Activated T-cell treated with anti-CD3 and anti-CD28 coated beads, Interleukin-2, amount 50 U/mL, for 48 hours (primary cell): Measurements from ENCODE around the gene CIC.

Experiments used
- DNase-seq, 2 experiments: peaks; one replicate each; pipeline ENCODE4 v3.0.0-alpha.2; 2020

The CIC gene

DNA sequence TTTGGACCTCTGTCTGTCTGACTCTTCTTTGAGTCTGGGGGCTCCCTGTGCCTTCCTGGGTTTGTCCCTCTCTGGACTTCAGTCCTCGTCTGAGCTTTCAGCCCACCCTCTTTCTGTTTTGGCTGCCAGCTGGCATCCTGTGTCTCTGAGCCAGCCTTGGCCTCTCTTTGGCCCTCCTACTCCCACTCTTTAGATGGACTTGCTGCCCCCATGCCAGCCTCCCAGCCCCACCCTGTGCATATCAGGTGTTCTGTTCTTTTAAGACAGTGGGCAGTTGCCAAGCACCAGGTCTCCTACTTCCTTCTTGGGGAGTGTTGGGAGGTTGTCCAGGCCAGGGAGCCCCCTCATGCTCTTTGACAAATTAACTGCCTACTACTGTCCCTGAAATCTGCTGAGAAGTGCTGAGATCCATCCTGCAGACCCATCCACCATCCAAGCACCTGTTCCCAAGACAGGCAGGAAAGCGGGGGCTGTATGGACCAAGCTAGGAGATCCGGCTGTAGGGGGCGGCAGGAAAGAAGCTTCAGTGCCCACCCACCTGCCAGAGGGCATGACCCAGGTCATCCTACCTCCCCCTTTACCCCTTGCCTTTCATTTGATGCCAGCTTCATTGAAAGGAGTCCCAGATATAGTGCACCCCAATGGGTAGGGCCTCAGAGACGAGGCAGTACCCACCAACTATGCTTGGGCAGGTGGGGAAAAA is 9.6 kb downstream of the CIC start:
- no peak for DNase-seq

DNA sequence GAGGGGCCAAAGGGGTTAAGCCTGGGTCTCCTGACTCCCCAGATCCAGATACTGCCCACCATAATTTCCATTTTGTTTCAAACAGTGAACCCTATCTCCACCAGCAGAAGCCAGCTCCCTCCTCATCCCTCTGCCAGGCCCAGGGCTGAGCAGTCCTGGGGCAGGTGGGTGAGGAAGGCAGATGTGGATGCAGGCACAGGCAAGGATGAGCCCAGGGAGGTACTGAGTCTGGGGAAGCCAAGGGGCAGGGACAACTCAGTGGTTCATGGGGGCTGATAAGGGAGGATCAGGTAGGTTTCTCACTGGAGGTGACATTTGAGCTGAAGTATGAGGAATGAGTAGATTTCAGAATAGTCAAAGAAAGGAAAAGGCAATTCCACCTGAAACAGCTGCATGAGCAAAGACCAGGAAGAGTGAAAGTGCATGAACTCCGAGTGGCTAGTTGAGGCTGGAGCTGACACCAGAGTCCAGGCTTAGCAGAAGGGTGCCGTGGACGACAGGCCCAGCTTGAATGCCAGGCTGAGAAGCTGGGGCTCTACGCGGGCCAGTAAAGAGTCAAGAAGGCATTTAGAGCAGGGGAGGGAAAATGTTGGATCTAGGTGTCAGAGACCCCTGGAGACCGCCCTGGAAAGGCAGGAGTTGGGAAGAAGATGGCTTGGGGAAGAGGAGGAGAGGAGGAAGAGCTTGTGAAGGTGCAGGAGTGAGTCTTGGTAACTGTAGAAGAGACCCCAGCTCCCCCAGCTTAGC is 10.3 kb downstream of the CIC start:
- DNase-seq, result no peak

DNA sequence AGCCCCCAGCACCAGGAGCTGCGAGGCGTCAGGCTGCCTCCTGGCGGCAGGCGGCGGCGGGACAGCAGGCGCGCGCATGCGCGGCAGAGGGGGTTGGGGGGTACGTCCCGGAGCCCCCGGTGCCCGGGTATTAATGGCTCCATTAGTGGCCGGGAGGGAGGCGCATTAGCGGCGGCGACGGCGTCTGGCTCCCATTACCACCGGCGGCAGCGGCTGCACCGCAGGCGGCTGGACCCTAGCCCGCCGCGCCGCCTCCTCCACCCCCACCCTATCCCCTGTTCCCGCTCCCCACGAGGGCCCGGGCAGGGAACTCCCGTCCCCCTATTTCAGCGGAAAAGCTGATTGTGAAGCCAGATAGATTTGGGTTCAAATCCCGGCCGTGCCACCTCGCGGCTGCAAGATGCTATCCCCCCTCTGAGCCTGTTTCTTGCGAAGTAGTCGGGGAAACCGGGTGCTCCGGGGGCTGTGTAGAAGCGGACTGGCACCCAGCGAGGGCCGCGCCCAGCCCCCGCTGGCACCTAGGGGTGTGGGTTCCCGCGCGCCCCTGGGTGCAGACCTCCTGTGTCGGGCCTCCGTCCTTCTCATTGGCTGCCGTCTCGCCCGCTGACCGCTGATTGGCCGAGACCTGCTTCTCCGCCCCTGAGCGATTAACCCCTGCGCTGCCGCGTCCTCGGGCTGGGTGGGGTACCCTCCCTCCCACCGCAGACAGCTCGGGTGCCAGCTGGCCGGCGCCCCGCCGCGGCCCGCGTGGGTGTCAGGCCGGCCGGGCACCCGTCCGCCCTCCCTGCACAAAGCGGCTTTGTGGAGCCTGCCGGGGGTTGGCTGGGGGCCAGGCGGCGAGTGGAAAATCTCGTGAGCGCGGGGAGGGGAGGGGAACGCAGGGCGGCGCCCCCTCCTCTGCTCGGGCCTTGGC is 11.1 kb downstream of the CIC start:
- DNase-seq, result peak; percentile 92 to 93

DNA sequence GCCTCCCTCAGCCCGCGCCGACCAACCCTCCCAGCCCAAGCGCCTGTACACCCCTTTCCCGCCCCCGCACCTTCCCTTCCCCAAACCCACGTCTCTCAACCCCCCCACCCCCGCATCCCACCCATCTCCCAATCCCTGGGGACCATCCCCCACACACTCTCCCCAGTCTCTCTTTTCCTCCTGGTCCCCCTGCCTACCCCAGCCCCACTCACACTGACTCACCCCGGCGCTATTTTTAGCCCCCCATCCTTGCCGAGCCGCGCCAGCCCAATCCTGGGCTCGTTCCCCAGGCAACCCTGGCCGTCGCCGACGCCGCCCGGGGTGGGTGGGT is 11.7 kb downstream of the CIC start:
- peak in 1 of 2 experiments; percentile 48 for DNase-seq

DNA sequence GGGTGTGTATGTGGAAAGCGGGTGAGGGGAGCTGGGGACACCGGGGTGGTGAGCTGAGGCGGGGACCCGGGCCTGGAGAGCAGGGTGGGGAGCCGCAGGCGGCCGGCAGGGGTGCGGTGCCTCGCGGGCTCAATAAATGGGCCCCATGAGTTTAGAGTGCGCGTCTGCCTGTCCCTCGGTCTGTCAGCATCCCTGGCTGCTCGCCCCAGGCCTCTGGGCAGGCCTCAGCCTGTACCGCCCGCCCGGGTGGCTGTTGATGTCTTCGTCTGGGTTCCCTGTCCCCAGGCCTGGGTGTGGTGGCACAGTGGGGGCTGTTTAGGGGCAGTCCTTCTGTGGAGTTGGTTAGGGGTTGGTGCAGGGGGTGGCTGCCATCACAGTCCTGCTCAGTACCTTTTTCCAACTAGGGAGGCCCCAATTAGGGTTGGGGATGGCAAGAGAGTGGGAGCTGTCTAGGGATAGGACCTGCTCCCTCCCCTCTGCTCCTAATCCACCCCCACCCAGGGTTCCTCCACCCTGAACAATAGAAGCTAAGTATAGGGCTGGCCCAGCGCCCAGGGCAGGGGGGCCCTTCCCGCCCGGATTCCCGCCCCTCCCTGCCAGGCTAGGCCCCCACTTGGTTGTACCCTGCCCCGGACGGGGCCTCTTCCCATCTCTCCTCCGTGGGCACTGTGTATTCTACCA is 12.2 kb downstream of the CIC start:
- peak; percentile 57 to 63 for DNase-seq

DNA sequence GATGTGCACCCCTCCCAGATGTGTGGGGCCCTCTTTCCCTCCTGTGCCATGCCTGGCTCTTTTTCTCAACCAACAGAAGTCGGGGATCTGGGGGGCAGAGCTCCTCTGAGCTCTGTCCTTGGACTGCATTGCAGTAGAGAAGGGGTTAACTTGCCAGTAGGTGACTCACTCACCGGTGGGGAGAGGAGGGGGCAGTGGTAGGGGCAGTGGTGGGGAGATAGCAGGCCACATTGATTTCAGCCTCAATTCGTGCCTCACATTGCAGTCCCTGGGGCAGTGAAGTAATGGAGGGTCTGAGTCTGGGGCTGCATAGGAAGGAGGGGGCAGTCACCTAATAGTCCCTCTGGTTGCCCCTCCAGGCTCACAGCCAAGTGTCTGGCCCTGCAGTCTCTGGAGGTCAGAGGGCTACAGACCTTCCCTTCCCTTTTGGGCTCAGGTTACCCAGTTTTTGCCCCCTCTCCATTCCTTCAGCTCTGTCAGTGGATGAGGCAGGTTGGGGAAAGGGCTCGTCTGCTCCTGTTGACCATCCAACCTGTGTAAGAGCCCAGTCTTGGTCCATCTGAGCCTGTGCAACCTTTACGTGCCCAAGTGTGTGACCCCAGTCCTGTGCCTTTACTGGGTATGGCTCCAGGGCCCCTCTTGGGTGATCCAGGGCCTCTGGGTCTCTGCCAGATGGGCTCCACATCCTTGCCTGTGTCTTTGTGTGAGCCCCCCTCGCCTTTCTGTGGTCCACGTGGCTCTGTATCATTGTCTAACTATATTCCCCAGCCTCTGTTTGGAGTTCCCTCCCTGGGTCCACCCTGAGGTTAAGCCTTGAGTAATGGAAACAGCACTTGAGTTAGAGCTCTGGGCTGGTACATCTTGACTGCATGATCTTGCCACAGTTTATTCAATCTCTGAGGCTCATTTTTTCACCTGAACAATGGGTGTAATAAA is 13.0 kb downstream of the CIC start:
- peak in 1 of 2 experiments; percentile 43 for DNase-seq

DNA sequence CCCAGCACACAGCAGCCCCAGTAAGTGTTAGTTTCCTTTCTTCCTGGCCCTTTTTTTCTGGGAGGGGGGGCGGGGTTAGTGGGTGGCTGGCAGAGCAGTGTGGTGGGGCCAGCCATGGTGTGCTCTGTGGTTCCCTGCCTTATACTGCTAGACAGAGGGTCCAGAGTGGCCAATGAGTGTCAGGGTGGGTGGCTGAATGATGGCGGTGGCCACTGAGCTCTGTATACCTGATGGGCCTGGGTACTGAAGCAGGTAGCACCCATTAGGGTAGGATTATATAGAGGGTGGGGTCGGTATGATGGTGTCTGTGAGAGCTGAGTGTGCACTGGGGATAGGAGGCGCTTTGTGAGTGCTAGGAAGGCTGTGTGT is 13.8 kb downstream of the CIC start:
- no peak for DNase-seq

DNA sequence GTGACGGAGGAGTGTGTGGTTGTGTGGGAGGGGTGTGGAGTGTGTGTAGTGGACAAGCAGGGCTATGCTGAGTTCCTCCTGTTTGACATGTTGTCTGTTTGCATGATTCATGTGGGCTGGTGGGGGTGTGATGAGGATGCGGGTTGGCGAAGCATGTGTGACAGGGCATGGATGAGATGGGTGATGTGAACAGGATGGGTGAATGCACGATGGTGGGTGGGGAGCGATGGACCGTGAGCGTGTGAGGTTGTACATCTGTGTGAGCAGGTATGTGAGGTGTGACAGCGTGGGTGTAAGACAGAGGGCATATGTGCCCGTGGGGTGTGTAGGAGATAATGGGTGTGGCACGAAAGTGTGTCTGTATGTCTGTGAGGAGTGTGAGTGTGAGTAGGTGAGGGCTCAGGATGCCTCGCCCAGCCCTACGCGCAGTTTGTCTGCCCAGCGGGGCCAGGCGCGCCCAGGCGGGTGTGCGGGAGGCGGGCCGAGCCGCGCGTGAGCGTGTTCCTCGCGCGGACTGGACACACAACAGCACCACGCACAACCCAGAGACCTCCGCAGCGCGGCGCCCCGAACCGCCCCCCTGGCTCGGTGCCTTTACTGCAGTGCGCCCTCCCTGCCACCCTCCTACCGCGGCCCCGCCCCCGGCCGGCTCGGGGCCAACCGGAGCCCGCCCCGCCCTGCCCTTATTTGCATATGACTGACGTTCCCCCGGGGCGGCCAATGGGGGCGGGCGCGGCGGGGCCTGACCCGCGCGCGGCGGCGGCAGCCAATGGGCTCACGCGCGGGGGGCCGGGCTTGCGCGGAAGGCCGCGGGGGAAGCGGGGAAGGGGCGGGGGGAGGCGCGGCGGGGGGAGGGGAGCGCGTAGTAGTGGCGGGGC is 14.4 kb downstream of the CIC start:
- peak; percentile 96 for DNase-seq

DNA sequence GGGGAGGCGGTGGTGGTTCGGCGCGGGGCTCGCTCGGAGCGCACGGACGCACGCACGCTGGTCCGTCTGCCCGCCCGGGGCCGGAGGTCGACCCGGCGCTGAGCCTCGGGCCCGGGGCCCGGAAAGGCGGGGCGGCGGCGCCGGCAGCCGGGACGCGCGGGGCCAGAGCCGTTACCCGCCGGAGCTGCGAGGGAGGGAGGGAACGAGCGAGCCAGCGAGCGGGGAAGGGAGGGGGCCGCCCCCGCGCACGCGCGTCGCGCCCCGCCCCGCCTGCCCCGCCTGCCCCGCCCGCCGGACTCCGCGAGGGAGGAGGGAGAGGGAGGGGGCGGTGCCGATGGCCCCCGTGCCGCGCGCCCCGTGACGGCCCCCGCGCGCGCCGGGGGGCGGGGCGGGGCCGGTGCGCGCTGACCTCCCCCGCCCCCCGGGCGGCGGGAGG is 15.0 kb downstream of the CIC start:
- no peak for DNase-seq

DNA sequence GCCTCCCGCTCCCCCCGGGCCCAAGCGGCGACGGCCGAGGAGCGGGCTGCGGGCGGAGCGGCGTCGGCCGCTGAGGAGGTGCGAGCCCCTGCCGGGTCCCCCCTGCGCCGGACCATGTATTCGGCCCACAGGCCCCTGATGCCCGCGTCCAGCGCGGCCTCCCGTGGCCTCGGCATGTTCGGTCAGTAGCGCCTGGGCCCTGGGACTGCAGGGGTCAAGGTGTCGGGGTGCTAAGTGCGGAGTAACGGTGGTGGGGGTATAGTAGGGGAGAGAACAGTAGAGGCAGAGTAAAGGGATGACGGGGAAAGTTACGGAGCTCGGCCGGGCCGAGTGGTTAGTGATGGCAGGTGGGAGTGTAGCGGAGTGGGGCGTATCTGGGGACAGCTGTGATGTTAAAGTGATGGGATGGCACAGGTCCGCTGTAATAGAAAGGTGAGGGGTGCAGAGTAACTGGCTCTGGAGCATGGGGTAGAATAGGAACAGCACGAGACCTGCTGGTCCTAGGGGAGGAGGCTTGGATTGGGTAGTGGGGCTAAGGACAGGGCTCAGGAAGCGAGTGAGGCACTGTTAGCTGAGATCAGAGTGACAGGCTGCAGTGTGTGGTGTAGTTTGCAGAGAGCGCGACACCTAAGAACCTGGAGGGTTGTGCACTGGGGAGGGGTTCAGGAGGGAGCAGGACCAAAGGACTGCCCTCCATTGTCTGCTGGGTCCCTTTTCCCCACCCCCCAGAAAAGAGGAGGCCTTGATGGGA is 15.7 kb downstream of the CIC start:
- peak; percentile 52 to 57 for DNase-seq

DNA sequence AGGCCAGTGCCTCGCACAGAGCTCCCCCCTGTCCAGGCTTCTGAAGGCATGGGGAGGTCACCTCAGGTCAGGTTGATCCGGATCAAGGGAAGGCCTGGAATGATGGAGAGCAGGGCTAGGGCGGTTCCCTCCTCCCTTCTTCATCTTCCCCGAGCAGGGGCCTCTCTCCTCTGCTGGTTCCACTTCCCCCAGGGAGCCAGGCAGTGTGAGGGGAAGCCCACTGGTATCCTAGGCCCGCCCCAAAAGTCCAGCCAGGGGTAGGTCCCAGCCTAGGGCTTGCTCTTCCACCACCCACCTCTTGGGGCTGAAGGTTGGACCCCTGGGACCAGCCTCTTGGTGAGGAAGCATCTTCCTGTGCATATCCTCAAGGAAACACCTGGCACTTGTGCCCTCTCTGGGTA is 16.5 kb downstream of the CIC start:
- DNase-seq, result no peak

DNA sequence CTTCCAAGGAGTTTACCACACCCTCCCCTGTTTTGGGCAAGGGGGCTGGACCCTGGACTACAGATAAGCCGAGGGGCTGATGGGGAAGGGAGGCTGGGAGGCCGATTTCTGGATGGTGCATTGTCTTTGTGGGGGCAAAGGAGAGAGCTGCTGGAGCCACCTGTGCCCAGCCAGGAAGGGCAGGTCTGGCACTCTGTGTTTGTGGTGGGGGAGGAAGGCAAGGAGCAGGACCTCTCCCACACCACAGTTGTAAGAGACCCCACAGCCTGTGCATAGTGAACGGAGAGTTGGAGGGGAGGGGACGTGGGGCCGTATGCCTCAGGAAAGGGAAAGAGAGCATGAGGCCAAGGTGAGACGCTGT is 16.9 kb downstream of the CIC start:
- no peak for DNase-seq

DNA sequence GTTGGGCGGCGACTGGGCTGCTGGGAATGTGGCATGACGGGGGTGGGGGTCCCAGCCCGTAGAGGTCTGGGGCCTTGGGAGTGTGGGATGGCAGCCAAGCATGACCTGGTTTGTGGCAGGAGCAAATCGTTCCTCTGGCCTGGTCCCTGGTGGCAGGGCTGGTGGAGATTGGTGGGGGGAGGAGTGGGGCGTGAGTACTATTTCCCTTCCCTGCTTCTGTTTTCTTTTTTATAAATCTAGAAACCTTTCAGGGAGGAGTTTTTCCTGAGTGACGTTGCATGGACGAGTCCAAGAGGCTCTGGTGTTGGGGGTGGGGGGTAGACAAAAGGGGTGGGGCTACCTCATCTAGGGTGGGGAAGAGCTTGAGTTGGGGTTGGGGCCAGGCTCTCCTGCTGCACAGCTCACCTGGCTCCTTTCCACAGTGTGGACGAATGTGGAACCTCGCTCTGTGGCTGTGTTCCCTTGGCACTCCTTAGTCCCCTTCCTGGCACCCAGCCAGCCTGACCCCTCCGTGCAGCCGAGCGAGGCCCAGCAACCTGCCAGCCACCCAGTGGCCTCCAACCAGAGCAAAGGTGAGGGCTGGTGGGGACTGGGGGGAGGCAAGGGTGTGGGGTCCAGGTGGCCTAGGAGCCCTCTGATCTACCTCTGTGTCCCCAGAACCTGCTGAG is 17.4 kb downstream of the CIC start:
- no peak for DNase-seq

DNA sequence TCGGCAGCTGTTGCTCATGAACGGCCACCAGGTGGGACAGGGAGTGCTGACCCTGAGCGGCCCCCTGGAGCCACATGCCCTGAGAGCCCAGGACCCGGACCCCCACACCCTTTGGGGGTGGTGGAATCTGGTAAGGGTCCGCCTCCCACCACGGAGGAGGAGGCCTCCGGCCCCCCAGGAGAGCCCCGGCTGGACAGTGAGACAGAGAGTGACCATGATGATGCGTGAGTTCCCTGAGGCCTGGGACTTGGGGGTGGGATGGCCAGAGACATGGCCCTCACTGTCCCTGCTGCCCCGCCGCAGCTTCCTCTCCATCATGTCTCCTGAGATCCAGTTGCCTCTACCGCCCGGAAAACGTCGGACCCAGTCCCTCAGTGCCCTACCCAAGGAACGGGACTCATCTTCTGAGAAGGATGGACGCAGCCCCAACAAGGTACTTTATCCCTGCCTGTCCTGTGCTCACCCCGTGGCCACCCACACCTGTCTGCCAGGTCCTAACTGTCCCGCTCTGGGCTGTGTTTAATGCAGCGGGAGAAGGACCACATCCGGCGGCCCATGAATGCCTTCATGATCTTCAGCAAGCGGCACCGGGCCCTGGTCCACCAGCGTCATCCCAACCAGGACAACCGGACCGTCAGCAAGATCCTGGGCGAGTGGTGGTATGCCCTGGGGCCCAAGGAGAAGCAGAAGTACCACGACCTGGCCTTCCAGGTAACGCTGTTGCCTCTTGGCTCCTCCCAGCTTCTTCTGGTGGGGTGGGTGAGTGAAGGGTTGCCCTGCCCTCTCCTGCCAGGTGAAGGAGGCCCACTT is 18.2 kb downstream of the CIC start:
- no peak for DNase-seq

DNA sequence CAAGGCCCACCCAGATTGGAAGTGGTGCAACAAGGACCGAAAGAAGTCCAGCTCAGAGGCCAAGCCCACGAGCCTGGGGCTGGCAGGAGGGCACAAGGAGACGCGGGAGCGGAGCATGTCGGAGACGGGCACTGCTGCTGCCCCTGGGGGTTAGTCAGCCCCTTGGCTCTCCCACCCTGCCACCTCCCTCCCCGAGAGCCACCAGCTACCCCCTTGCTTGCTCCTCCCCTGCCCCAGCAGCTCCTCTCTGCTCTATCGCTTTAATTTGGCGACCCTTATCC is 18.7 kb downstream of the CIC start:
- no peak for DNase-seq

DNA sequence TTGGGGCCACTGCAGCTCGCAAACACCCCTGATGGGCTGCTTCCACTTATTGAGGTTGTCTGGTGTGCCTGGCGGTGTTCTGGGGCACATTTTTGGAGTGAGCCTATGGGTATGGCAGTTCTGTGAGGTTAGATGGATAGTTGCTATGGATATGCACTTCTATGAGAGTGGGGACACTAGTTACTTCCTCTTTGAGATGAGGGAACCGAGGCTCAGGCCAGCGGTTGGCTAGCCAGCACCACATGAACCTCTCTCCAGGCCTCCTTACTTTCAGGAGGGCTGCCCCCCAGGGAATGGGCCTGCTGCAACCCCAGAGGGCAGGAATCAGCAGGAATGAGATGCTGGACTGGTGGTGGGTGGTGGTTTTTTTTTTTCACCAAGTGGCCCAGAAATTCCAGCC is 19.3 kb downstream of the CIC start:
- no peak for DNase-seq

DNA sequence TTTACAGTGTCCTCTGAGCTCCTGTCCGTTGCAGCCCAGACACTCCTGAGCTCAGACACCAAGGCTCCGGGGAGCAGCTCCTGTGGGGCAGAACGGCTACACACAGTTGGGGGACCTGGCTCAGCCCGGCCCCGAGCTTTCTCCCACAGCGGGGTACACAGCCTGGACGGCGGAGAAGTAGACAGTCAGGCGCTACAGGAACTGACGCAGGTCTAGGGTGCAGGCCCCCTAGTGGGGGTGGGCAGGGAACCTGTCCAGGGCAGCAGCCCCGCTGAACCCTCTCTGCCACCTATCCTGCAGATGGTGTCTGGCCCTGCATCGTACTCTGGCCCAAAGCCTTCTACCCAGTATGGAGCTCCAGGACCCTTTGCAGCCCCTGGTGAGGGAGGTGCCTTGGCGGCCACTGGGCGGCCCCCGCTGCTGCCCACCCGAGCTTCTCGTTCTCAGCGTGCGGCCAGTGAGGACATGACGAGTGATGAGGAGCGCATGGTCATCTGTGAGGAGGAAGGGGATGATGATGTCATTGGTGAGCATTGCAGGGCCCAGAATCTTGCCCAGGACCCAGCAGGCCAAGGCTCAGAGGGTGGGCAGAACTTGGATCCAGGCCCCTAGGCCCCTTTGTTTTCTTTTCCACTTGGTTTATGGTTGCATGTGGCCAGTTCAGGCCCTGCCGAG is 20.0 kb downstream of the CIC start:
- no peak for DNase-seq

DNA sequence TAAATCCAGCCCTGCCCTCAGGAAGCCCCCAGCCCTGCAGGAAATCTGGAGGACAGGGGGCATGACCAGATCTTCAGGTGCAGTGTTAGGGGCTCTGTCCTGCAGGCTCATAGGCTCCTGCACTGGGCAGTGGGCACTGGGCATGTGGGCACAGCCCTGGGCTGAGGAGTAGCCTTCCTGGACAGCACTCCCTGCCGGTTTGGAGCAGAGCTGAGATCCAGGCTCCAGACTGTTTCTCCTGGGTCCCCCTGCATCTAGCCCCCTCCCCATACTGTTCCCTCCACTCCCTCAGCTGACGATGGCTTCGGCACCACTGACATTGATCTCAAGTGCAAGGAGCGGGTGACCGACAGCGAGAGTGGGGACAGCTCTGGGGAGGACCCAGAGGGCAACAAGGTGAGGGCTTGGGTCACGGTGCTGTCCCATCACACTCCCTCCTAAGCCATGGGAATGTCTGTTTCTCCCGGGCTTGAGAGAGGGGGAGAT is 20.5 kb downstream of the CIC start:
- no peak for DNase-seq
